Loucy (cell line): Measurements from ENCODE around the gene TMEM126A.
"Not testable (repeated sequence)": the region's sequence is repeated elsewhere in the genome, so short reads cannot be mapped to it uniquely, and the experiment has no call there.

ENCODE experiments used
- H2AFZ ChIP-seq: fragments of 200-600 bp; sonication (generic); 2 replicates; pipeline ENCODE4 v1.6.0; 2016; ENCODE audit warnings: antibody characterized with exemption, mild to moderate bottlenecking, low read length, moderate library complexity
- H3F3A ChIP-seq: fragments of 200-600 bp; 2 replicates; pipeline ENCODE4 v1.6.0; 2016; ENCODE audit warnings: antibody characterized with exemption, low read depth, mild to moderate bottlenecking
- H3K27me3 ChIP-seq: fragments of 200-600 bp; sonication (generic); 2 replicates; pipeline ENCODE4 v1.6.1; 2014; ENCODE audit warnings: low read length, mild to moderate bottlenecking; ENCODE audit not compliant: insufficient read depth, poor library complexity, severe bottlenecking
- H3K36me3 ChIP-seq: fragments of 200-600 bp; sonication (generic); 2 replicates; pipeline ENCODE4 v1.6.1; 2016; ENCODE audit warnings: low read length; ENCODE audit not compliant: insufficient read depth
- H3K4me1 ChIP-seq: fragments of 200-600 bp; sonication (generic); 2 replicates; pipeline ENCODE4 v1.5.1; 2014; ENCODE audit warnings: low read length, mild to moderate bottlenecking; ENCODE audit not compliant: insufficient read depth, poor library complexity, severe bottlenecking
- H3K4me2 ChIP-seq: fragments of 200-600 bp; sonication (generic); 2 replicates; pipeline ENCODE4 v1.6.0; 2014; ENCODE audit warnings: antibody characterized with exemption, low read length, low read depth, mild to moderate bottlenecking; ENCODE audit not compliant: poor library complexity, severe bottlenecking
- H3K4me3 ChIP-seq: fragments of 200-600 bp; sonication (generic); 2 replicates; pipeline ENCODE4 v1.5.1; 2014; ENCODE audit warnings: low read length, mild to moderate bottlenecking, mixed read lengths; ENCODE audit not compliant: poor library complexity, severe bottlenecking
- H3K79me2 ChIP-seq: fragments of 200-600 bp; sonication (generic); 2 replicates; pipeline ENCODE4 v1.6.1; 2014; ENCODE audit warnings: low read length; ENCODE audit not compliant: insufficient read depth
- H3K9ac ChIP-seq: fragments of 200-600 bp; sonication (generic); 2 replicates; pipeline ENCODE4 v1.6.0; 2014; ENCODE audit warnings: mild to moderate bottlenecking, low read depth, low read length, moderate library complexity; ENCODE audit not compliant: poor library complexity, severe bottlenecking
- H3K9me2 ChIP-seq: fragments of 200-600 bp; sonication (generic); replicated peaks from 2 replicates; pipeline ENCODE4 v1.6.1; 2016; ENCODE audit warnings: low read depth, low read length, mixed read lengths
- H3K9me3 ChIP-seq: fragments of 200-600 bp; sonication (generic); 2 replicates; pipeline ENCODE4 v1.6.1; 2014; ENCODE audit warnings: mild to moderate bottlenecking, antibody characterized with exemption, low read length, low read depth; ENCODE audit not compliant: insufficient read depth
- H4K20me1 ChIP-seq: fragments of 200-600 bp; sonication (generic); 2 replicates; pipeline ENCODE4 v1.6.0; 2014; ENCODE audit warnings: antibody characterized with exemption, low read length, mild to moderate bottlenecking; ENCODE audit not compliant: insufficient read depth, poor library complexity, severe bottlenecking
- EZH2phosphoT487 ChIP-seq: fragments of 200-600 bp; IDR thresholded peaks from 2 replicates; pipeline ENCODE4 v1.6.1; 2018; ENCODE audit warnings: antibody characterized with exemption, mild to moderate bottlenecking, moderate library complexity, borderline replicate concordance
- TF ChIP-seq, protein P1 (sequence below): fragments of 200-600 bp; sonication (generic); conservative IDR thresholded peaks from 2 replicates; pipeline ENCODE4 v1.5.1; 2014; ENCODE audit warnings: mild to moderate bottlenecking, antibody characterized with exemption, low read length

Gene TMEM126A

DNA sequence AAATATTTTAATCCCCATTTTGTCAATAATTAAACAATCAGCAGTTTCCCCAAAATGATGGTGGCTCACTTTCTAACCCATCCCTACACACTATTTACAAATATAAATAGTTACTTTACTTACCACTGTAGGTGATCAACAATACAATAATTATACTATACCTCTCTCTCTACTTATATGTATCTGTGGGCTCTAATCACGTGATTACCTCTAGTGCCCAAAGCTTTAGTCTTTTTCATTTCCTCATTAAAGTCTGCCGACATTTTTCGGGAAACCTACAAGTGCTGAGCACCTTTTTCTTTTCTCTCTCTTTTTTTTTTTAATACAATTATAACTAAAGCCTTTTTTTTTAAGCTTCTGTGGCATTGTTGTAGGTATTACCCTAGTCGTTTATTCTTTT is 44.5 kb upstream of the TMEM126A start:
- H3K36me3 ChIP-seq, result no peaks in the 10 kb centered on the region
- no peaks in the 10 kb centered on the region for H3F3A ChIP-seq
- no peak overlapping the region for H3K4me2 ChIP-seq
- H3K9me2 ChIP-seq, result no peaks in the 10 kb centered on the region
- H3K9ac ChIP-seq, result no peak overlapping the region
- peaks cover 7% of the 10 kb centered on the region for H3K4me1 ChIP-seq
- H2AFZ ChIP-seq, result no peak overlapping the region
- no peaks in the 10 kb centered on the region for H4K20me1 ChIP-seq
- no peak for TF ChIP-seq EZH2phosphoT487
- TF ChIP-seq, protein P1, sequence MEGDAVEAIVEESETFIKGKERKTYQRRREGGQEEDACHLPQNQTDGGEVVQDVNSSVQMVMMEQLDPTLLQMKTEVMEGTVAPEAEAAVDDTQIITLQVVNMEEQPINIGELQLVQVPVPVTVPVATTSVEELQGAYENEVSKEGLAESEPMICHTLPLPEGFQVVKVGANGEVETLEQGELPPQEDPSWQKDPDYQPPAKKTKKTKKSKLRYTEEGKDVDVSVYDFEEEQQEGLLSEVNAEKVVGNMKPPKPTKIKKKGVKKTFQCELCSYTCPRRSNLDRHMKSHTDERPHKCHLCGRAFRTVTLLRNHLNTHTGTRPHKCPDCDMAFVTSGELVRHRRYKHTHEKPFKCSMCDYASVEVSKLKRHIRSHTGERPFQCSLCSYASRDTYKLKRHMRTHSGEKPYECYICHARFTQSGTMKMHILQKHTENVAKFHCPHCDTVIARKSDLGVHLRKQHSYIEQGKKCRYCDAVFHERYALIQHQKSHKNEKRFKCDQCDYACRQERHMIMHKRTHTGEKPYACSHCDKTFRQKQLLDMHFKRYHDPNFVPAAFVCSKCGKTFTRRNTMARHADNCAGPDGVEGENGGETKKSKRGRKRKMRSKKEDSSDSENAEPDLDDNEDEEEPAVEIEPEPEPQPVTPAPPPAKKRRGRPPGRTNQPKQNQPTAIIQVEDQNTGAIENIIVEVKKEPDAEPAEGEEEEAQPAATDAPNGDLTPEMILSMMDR, result no peak
- H3K27me3 ChIP-seq, result no peaks in the 10 kb centered on the region
- H3K9me3 ChIP-seq, result no peaks in the 10 kb centered on the region
- no peak overlapping the region for H3K4me3 ChIP-seq
- no peaks in the 10 kb centered on the region for H3K79me2 ChIP-seq

DNA sequence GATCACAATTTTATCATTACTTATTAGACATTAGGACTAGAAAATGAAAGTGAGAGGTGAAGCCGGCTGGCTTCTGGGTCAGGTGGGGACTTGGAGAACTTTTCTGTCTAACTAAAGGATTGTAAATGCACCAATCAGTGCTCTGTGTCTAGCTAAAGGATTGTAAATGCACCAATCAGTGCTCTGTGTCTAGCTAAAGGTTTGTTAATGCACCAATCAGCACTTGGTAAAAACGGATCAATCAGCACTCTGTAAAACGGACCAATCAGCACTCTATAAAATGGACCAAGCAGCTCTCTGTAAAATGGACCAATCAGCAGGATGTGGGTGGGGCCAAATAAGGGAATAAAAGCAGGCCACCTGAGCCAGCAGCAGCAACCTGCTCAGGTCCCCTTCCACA is 41.5 kb upstream of the TMEM126A start:
- not testable (repeated sequence) for H3K9me2 ChIP-seq, H3K79me2 ChIP-seq, H3K9ac ChIP-seq, H3K36me3 ChIP-seq, H3K27me3 ChIP-seq, H4K20me1 ChIP-seq, H3K4me3 ChIP-seq, H2AFZ ChIP-seq, H3K4me1 ChIP-seq, H3K9me3 ChIP-seq, H3F3A ChIP-seq, H3K4me2 ChIP-seq

DNA sequence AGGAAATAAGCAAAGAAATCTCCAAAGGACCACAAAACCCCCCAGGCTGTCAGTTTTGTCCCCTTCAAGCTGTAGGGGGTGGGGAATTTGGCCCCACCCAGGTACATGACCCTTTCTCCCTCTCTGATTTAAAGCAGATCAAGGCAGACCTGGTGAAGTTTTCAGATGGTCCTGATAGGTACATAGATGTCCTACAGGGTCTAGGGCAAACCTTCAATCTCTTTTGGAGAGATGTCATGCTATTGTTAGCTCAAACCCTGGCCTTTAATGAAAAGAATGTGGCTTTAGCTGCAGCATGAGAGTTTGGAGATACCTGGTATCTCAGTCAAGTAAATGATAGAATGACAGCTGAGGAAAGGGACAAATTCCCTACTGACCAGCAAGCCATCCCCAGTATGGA is 39.1 kb upstream of the TMEM126A start:
- not testable (repeated sequence) for H3K4me2 ChIP-seq, H3K36me3 ChIP-seq, H3K27me3 ChIP-seq, H3K4me3 ChIP-seq, H3K79me2 ChIP-seq, H4K20me1 ChIP-seq, H2AFZ ChIP-seq, H3F3A ChIP-seq, H3K9me3 ChIP-seq, H3K9me2 ChIP-seq, H3K9ac ChIP-seq, H3K4me1 ChIP-seq

DNA sequence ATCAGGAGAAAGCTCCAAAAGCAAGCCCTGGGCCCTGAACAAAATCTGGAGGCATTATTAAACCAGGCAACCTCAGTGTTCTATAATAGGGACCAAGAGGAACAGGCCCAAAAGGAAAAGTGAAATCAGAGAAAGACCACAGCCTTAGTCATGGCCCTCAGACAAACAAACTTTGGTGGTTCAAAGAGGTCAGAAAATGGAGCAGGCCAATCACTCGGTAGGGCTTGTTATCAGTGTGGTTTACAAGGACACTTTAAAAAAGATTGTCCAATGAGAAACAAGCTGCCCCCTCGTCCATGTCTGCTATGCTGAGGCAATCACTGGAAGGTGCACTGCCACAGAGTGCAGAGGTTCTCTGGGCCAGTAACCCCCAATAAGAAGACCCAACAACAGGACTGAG is 38.5 kb upstream of the TMEM126A start:
- H3K9me2 ChIP-seq, H3K36me3 ChIP-seq, H3K4me2 ChIP-seq, H3K4me1 ChIP-seq, H3K27me3 ChIP-seq, H3K9ac ChIP-seq, H3K4me3 ChIP-seq, H3F3A ChIP-seq, H2AFZ ChIP-seq, H3K79me2 ChIP-seq, H4K20me1 ChIP-seq, H3K9me3 ChIP-seq: not testable (repeated sequence)

DNA sequence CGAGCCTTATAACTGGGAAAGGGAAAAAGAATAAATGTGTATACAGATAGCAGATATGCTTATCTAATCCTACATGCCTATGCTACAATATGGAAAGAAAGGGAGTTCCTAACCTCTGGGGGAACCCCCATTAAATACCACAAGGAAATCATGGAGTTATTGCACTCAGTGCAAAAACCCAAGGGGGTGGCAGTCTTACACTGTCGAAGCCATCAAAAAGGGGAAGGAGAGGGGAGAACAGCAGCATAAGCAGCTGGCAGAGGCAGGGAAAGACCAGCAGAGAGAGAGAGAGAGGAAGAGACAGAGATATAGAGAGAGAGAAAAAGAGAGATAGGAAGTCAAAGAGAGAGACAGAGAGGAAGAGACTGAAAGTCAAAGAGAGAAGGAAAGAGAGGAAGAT is 36.1 kb upstream of the TMEM126A start:
- H3K4me3 ChIP-seq, H3K36me3 ChIP-seq, H3K9me3 ChIP-seq, H3F3A ChIP-seq, H3K9me2 ChIP-seq, H3K79me2 ChIP-seq, H3K4me1 ChIP-seq, H2AFZ ChIP-seq, H4K20me1 ChIP-seq, H3K9ac ChIP-seq, H3K4me2 ChIP-seq, H3K27me3 ChIP-seq: not testable (repeated sequence)
